Loucy (cell line): ENCODE measurements around the gene SPATA24.

Experiments
- H2AFZ ChIP-seq: fragments of 200-600 bp; sonication (generic); 2 replicates; pipeline ENCODE4 v1.6.0; 2016; ENCODE audit warnings: antibody characterized with exemption, mild to moderate bottlenecking, low read length, moderate library complexity
- H3F3A ChIP-seq: fragments of 200-600 bp; 2 replicates; pipeline ENCODE4 v1.6.0; 2016; ENCODE audit warnings: antibody characterized with exemption, low read depth, mild to moderate bottlenecking
- H3K27me3 ChIP-seq: fragments of 200-600 bp; sonication (generic); 2 replicates; pipeline ENCODE4 v1.6.1; 2014; ENCODE audit warnings: low read length, mild to moderate bottlenecking; ENCODE audit not compliant: insufficient read depth, poor library complexity, severe bottlenecking
- H3K36me3 ChIP-seq: fragments of 200-600 bp; sonication (generic); 2 replicates; pipeline ENCODE4 v1.6.1; 2016; ENCODE audit warnings: low read length; ENCODE audit not compliant: insufficient read depth
- H3K4me1 ChIP-seq: fragments of 200-600 bp; sonication (generic); 2 replicates; pipeline ENCODE4 v1.5.1; 2014; ENCODE audit warnings: low read length, mild to moderate bottlenecking; ENCODE audit not compliant: insufficient read depth, poor library complexity, severe bottlenecking
- H3K4me2 ChIP-seq: fragments of 200-600 bp; sonication (generic); 2 replicates; pipeline ENCODE4 v1.6.0; 2014; ENCODE audit warnings: antibody characterized with exemption, low read length, low read depth, mild to moderate bottlenecking; ENCODE audit not compliant: poor library complexity, severe bottlenecking
- H3K4me3 ChIP-seq: fragments of 200-600 bp; sonication (generic); 2 replicates; pipeline ENCODE4 v1.5.1; 2014; ENCODE audit warnings: low read length, mild to moderate bottlenecking, mixed read lengths; ENCODE audit not compliant: poor library complexity, severe bottlenecking
- H3K79me2 ChIP-seq: fragments of 200-600 bp; sonication (generic); 2 replicates; pipeline ENCODE4 v1.6.1; 2014; ENCODE audit warnings: low read length; ENCODE audit not compliant: insufficient read depth
- H3K9ac ChIP-seq: fragments of 200-600 bp; sonication (generic); 2 replicates; pipeline ENCODE4 v1.6.0; 2014; ENCODE audit warnings: mild to moderate bottlenecking, low read depth, low read length, moderate library complexity; ENCODE audit not compliant: poor library complexity, severe bottlenecking
- H3K9me2 ChIP-seq: fragments of 200-600 bp; sonication (generic); replicated peaks from 2 replicates; pipeline ENCODE4 v1.6.1; 2016; ENCODE audit warnings: low read depth, low read length, mixed read lengths
- H3K9me3 ChIP-seq: fragments of 200-600 bp; sonication (generic); 2 replicates; pipeline ENCODE4 v1.6.1; 2014; ENCODE audit warnings: mild to moderate bottlenecking, antibody characterized with exemption, low read length, low read depth; ENCODE audit not compliant: insufficient read depth
- H4K20me1 ChIP-seq: fragments of 200-600 bp; sonication (generic); 2 replicates; pipeline ENCODE4 v1.6.0; 2014; ENCODE audit warnings: antibody characterized with exemption, low read length, mild to moderate bottlenecking; ENCODE audit not compliant: insufficient read depth, poor library complexity, severe bottlenecking
- EZH2phosphoT487 ChIP-seq: fragments of 200-600 bp; IDR thresholded peaks from 2 replicates; pipeline ENCODE4 v1.6.1; 2018; ENCODE audit warnings: antibody characterized with exemption, mild to moderate bottlenecking, moderate library complexity, borderline replicate concordance
- TF ChIP-seq, protein P1 (sequence below): fragments of 200-600 bp; sonication (generic); conservative IDR thresholded peaks from 2 replicates; pipeline ENCODE4 v1.5.1; 2014; ENCODE audit warnings: mild to moderate bottlenecking, antibody characterized with exemption, low read length

Gene SPATA24

DNA sequence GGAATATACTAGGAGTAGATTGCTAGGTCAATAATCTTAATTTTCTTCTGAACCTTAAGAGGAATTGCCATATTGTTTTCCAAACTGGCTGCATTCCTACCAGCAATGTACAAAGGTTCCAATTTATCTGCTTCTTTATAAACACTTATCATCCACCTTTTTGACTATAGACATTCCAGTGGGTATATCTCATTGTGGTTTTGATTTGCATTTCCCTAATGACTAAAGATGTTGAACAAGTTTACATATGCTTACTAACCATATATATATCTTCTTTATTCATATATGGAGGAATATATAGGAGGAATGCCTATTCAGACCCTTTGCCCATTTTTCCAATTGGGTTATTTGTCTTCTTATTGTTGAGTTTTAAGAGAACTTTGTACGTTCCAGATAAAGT, 27.8 kb upstream of the SPATA24 start:
- H3F3A ChIP-seq, result no peaks in the 10 kb centered on the region
- H3K27me3 ChIP-seq, result no peaks in the 10 kb centered on the region
- no peaks in the 10 kb centered on the region for H3K9me2 ChIP-seq
- H3K4me1 ChIP-seq, result peaks cover 9% of the 10 kb centered on the region
- no peak overlapping the region for H3K9ac ChIP-seq
- H3K9me3 ChIP-seq, result no peaks in the 10 kb centered on the region
- no peaks in the 10 kb centered on the region for H4K20me1 ChIP-seq
- H3K79me2 ChIP-seq, result no peaks in the 10 kb centered on the region
- TF ChIP-seq, protein P1, sequence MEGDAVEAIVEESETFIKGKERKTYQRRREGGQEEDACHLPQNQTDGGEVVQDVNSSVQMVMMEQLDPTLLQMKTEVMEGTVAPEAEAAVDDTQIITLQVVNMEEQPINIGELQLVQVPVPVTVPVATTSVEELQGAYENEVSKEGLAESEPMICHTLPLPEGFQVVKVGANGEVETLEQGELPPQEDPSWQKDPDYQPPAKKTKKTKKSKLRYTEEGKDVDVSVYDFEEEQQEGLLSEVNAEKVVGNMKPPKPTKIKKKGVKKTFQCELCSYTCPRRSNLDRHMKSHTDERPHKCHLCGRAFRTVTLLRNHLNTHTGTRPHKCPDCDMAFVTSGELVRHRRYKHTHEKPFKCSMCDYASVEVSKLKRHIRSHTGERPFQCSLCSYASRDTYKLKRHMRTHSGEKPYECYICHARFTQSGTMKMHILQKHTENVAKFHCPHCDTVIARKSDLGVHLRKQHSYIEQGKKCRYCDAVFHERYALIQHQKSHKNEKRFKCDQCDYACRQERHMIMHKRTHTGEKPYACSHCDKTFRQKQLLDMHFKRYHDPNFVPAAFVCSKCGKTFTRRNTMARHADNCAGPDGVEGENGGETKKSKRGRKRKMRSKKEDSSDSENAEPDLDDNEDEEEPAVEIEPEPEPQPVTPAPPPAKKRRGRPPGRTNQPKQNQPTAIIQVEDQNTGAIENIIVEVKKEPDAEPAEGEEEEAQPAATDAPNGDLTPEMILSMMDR, result no peak
- TF ChIP-seq EZH2phosphoT487, result no peak
- H2AFZ ChIP-seq, result no peak overlapping the region
- no peaks in the 10 kb centered on the region for H3K36me3 ChIP-seq
- no peak overlapping the region for H3K4me3 ChIP-seq
- no peak overlapping the region for H3K4me2 ChIP-seq

DNA sequence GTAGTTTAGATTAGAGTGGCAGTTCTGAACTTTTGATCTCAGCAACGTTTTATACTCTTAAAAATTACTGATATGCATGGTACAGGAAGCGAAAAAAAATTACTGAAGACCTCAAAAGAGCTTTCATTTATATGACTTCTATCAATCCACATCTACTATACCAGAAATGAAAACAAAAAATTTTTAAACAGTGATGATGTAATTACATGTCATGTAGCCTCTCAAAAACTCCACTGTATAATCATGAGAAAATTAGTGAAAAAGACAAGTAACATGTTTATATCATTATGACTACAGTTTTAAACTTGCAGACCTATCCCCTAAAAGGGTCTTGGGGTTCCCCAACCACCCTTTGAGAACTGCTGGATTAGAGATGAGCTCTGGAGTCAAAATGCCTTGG, 26.1 kb upstream of the SPATA24 start:
- H3K9me2 ChIP-seq, result no peaks in the 10 kb centered on the region
- no peaks in the 10 kb centered on the region for H3K9me3 ChIP-seq
- H3K36me3 ChIP-seq, result no peaks in the 10 kb centered on the region; the same call in 1 of the 2 replicates
- no peaks in the 10 kb centered on the region for H4K20me1 ChIP-seq
- H3F3A ChIP-seq, result no peaks in the 10 kb centered on the region
- H3K4me1 ChIP-seq, result peaks cover 21% of the 10 kb centered on the region
- no peaks in the 10 kb centered on the region for H3K79me2 ChIP-seq
- no peak overlapping the region for H3K4me2 ChIP-seq
- no peak overlapping the region for H2AFZ ChIP-seq
- H3K27me3 ChIP-seq, result no peaks in the 10 kb centered on the region
- no peak for TF ChIP-seq EZH2phosphoT487
- TF ChIP-seq, protein P1, result no peak
- H3K4me3 ChIP-seq, result no peak overlapping the region
- no peak overlapping the region for H3K9ac ChIP-seq

DNA sequence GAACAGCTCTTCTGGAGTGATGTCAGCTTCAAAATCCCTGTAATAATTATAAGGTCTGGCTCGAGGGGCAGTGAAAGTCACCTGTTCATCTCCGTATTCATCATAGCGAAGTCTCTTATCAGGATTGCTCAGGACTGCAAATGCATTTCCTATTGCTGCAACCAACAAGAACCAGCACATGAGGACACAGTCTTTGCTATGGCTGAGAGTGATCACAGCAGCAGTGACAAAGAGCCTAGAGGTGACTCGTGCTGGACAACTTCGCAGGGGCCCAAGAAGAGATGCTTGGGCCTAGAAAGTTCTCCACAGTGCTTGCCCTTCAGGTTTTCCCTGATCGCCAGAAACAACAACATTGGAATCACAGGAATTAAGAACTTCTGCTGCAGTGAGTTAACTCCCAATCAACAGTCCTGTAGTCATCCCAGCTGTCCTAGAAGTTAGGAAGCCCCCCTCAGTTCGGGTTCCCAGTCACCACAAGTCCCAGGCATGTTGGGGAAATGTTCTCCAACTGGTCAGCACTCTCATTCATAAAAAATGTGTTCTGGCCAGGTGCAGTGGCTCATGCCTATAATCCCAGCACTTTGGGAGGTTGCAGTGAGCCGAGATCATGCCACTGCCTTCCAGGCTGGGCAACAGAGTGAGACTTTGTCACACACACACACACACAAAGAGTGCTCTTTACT, 22.5 kb upstream of the SPATA24 start:
- Histone ChIP-seq H2AFZ (no peak overlapping the region), H3K36me3 (no peaks in the 10 kb centered on the region; the same call in 1 of the 2 replicates), H3K27me3 (no peaks in the 10 kb centered on the region), H3K9ac (peak overlapping the region; percentile 17), H3F3A (no peaks in the 10 kb centered on the region), H3K9me3 (no peaks in the 10 kb centered on the region), H3K4me1 (peaks cover 25% of the 10 kb centered on the region), H3K9me2 (no peaks in the 10 kb centered on the region), H3K4me2 (peak overlapping the region; percentile 55), H4K20me1 (no peaks in the 10 kb centered on the region), H3K79me2 (no peaks in the 10 kb centered on the region), H3K4me3 (no peak overlapping the region)
- TF ChIP-seq, protein P1, result no peak
- no peak for TF ChIP-seq EZH2phosphoT487
